Activated CD4-positive, alpha-beta T cell treated with anti-CD3 and anti-CD28 coated beads, Interleukin-2, amount 10 ng/mL, durations not matched to agents 24 days and 14 days (primary cell): ENCODE measurements around the gene HS3ST4. TPM values are rescaled to one million over a fixed set of nuclear protein-coding genes. Genes with fewer than 3 reads are reported as not detected.

Experiments
- DNase-seq: peaks from one replicate; pipeline ENCODE4 v3.0.0; 2022
- H3K27ac Mint-ChIP-seq: one replicate; pipeline ENCODE4 v1.8.0; 2022; ENCODE audit warnings: mild to moderate bottlenecking, mixed read lengths
- H3K27me3 Mint-ChIP-seq: one replicate; pipeline ENCODE4 v1.8.0; 2022; ENCODE audit warnings: mixed read lengths
- H3K36me3 Mint-ChIP-seq: one replicate; pipeline ENCODE4 v1.8.0; 2022; ENCODE audit warnings: low read depth, mild to moderate bottlenecking, mixed read lengths
- H3K4me1 Mint-ChIP-seq: one replicate; pipeline ENCODE4 v1.8.0; 2021; ENCODE audit warnings: mixed read lengths
- H3K4me3 Mint-ChIP-seq: one replicate; pipeline ENCODE4 v1.8.0; 2022; ENCODE audit warnings: mild to moderate bottlenecking, moderate library complexity, mixed read lengths
- H3K9me3 Mint-ChIP-seq: one replicate; pipeline ENCODE4 v1.8.0; 2021; ENCODE audit warnings: mixed read lengths
- intact Hi-C: fragments of 100-400 bp; cut with micrococcal nuclease; formaldehyde crosslinking; loops from one replicate; pipeline ENCODE4 v1.15.1; 2023
- total RNA-seq: library from RNA; stranded (reverse); gene quantifications from 2 replicates; pipeline ENCODE4 v1.2.3, GENCODE V29; 2022

The HS3ST4 gene
- total RNA-seq, 1 donor from 2014 or later: not detected

GRCh38 chr16:25905810-25906209 lies 214.1 kb downstream of the HS3ST4 start:
- Mint-ChIP-seq H3K27ac (no peak overlapping the region), H3K9me3 (peaks cover 6% of the 10 kb centered on the region), H3K4me1 (no peaks in the 10 kb centered on the region), H3K27me3 (no peaks in the 10 kb centered on the region), H3K4me3 (no peak overlapping the region), H3K36me3 (no peaks in the 10 kb centered on the region)
- no peak for DNase-seq
- intact Hi-C loops: no loop called here

GRCh38 chr16:25910971-25911370 lies 219.2 kb downstream of the HS3ST4 start:
- H3K4me1 Mint-ChIP-seq: no peaks in the 10 kb centered on the region
- intact Hi-C loops: no loop called here

GRCh38 chr16:25912321-25912720 lies 220.6 kb downstream of the HS3ST4 start:
- DNase-seq: no peak
- H3K27me3 Mint-ChIP-seq: no peaks in the 10 kb centered on the region
- no peaks in the 10 kb centered on the region for H3K9me3 Mint-ChIP-seq
- no peaks in the 10 kb centered on the region for H3K4me1 Mint-ChIP-seq
- H3K4me3 Mint-ChIP-seq: no peak overlapping the region
- no peaks in the 10 kb centered on the region for H3K36me3 Mint-ChIP-seq
- H3K27ac Mint-ChIP-seq: no peak overlapping the region
- intact Hi-C loops: no loop called here

More at GRCh38 chr16:25910971-25911370, 219.2 kb downstream of the HS3ST4 start:
- no peak overlapping the region for H3K4me3 Mint-ChIP-seq
- no peaks in the 10 kb centered on the region for H3K27me3 Mint-ChIP-seq
- DNase-seq: no peak
- H3K9me3 Mint-ChIP-seq: no peaks in the 10 kb centered on the region
- H3K36me3 Mint-ChIP-seq: no peaks in the 10 kb centered on the region
- no peak overlapping the region for H3K27ac Mint-ChIP-seq

- H3K36me3 Mint-ChIP-seq: no peaks in the 10 kb centered on the region
- H3K9me3 Mint-ChIP-seq: no peaks in the 10 kb centered on the region
- no peak overlapping the region for H3K4me3 Mint-ChIP-seq
- DNase-seq: no peak
- H3K27ac Mint-ChIP-seq: no peak overlapping the region
- H3K4me1 Mint-ChIP-seq: no peaks in the 10 kb centered on the region
- intact Hi-C loops: no loop called here
- no peaks in the 10 kb centered on the region for H3K27me3 Mint-ChIP-seq
Observed at GRCh38 chr16:25914357-25914962, 222.7 kb downstream of the HS3ST4 start.

- Mint-ChIP-seq H3K9me3 (no peaks in the 10 kb centered on the region), H3K4me3 (no peak overlapping the region), H3K27ac (no peak overlapping the region), H3K27me3 (no peaks in the 10 kb centered on the region), H3K4me1 (no peaks in the 10 kb centered on the region), H3K36me3 (no peaks in the 10 kb centered on the region)
- DNase-seq: no peak
- intact Hi-C loops: no loop called here
Observed at GRCh38 chr16:25916037-25916436, 224.3 kb downstream of the HS3ST4 start.

GRCh38 chr16:25922438-25922837 lies 230.7 kb downstream of the HS3ST4 start:
- intact Hi-C loops: no loop called here
- Mint-ChIP-seq H3K36me3 (no peaks in the 10 kb centered on the region), H3K9me3 (no peaks in the 10 kb centered on the region), H3K4me3 (no peak overlapping the region), H3K27me3 (no peaks in the 10 kb centered on the region), H3K4me1 (no peaks in the 10 kb centered on the region), H3K27ac (no peak overlapping the region)
- no peak for DNase-seq

GRCh38 chr16:25925421-25925820 lies 233.7 kb downstream of the HS3ST4 start:
- H3K9me3 Mint-ChIP-seq: no peaks in the 10 kb centered on the region
- no peaks in the 10 kb centered on the region for H3K27me3 Mint-ChIP-seq
- H3K4me1 Mint-ChIP-seq: no peaks in the 10 kb centered on the region
- intact Hi-C loops: no loop called here
- H3K4me3 Mint-ChIP-seq: no peak overlapping the region
- H3K36me3 Mint-ChIP-seq: no peaks in the 10 kb centered on the region
- DNase-seq: no peak
- no peak overlapping the region for H3K27ac Mint-ChIP-seq

- Mint-ChIP-seq H3K9me3 (no peaks in the 10 kb centered on the region), H3K27me3 (no peaks in the 10 kb centered on the region), H3K4me3 (no peak overlapping the region), H3K36me3 (no peaks in the 10 kb centered on the region), H3K4me1 (no peaks in the 10 kb centered on the region), H3K27ac (no peak overlapping the region)
- no peak for DNase-seq
- intact Hi-C loops: no loop called here
Observed at GRCh38 chr16:25931473-25932035, 239.8 kb downstream of the HS3ST4 start.

GRCh38 chr16:25941800-25942499 lies 250.2 kb downstream of the HS3ST4 start:
- no peak for DNase-seq
- no peaks in the 10 kb centered on the region for H3K27me3 Mint-ChIP-seq
- H3K27ac Mint-ChIP-seq: no peak overlapping the region
- intact Hi-C loops: no loop called here
- no peaks in the 10 kb centered on the region for H3K4me1 Mint-ChIP-seq
- peaks cover 4% of the 10 kb centered on the region for H3K9me3 Mint-ChIP-seq
- no peak overlapping the region for H3K4me3 Mint-ChIP-seq
- no peaks in the 10 kb centered on the region for H3K36me3 Mint-ChIP-seq

GRCh38 chr16:25950586-25951281 lies 259.0 kb downstream of the HS3ST4 start:
- Mint-ChIP-seq H3K27me3 (peaks cover 3% of the 10 kb centered on the region), H3K36me3 (no peaks in the 10 kb centered on the region), H3K27ac (no peak overlapping the region), H3K4me1 (no peaks in the 10 kb centered on the region), H3K4me3 (no peak overlapping the region), H3K9me3 (no peaks in the 10 kb centered on the region)
- DNase-seq: no peak
- intact Hi-C loops: no loop called here

- intact Hi-C loops: no loop called here
- peaks cover 3% of the 10 kb centered on the region for H3K9me3 Mint-ChIP-seq
- peaks cover 2% of the 10 kb centered on the region for H3K36me3 Mint-ChIP-seq
- no peak overlapping the region for H3K27ac Mint-ChIP-seq
- H3K4me3 Mint-ChIP-seq: no peak overlapping the region
- no peak for DNase-seq
- H3K27me3 Mint-ChIP-seq: peaks cover 5% of the 10 kb centered on the region
- H3K4me1 Mint-ChIP-seq: no peaks in the 10 kb centered on the region
Observed at GRCh38 chr16:25951999-25952398, 260.2 kb downstream of the HS3ST4 start.

- H3K27me3 Mint-ChIP-seq: peaks cover 5% of the 10 kb centered on the region
- no peak overlapping the region for H3K4me3 Mint-ChIP-seq
- no peak overlapping the region for H3K27ac Mint-ChIP-seq
- H3K36me3 Mint-ChIP-seq: peaks cover 2% of the 10 kb centered on the region
- intact Hi-C loops: no loop called here
- DNase-seq: no peak
- H3K4me1 Mint-ChIP-seq: no peaks in the 10 kb centered on the region
- H3K9me3 Mint-ChIP-seq: peaks cover 3% of the 10 kb centered on the region
Observed at GRCh38 chr16:25952983-25953382, 261.2 kb downstream of the HS3ST4 start.

GRCh38 chr16:25957707-25958106 lies 265.9 kb downstream of the HS3ST4 start:
- Mint-ChIP-seq H3K36me3 (peaks cover 2% of the 10 kb centered on the region), H3K27ac (no peak overlapping the region), H3K9me3 (peaks cover 10% of the 10 kb centered on the region), H3K4me3 (no peak overlapping the region), H3K27me3 (peaks cover 9% of the 10 kb centered on the region), H3K4me1 (no peaks in the 10 kb centered on the region)
- intact Hi-C loops: no loop called here
- DNase-seq: no peak

GRCh38 chr16:25959221-25959620 lies 267.5 kb downstream of the HS3ST4 start:
- Mint-ChIP-seq H3K4me3 (no peak overlapping the region), H3K9me3 (peaks cover 10% of the 10 kb centered on the region), H3K27me3 (peaks cover 8% of the 10 kb centered on the region), H3K36me3 (peaks cover 2% of the 10 kb centered on the region), H3K27ac (no peak overlapping the region), H3K4me1 (no peaks in the 10 kb centered on the region)
- intact Hi-C loops: no loop called here
- no peak for DNase-seq
